Ovary (tissue), 9 donors: ENCODE results near the gene OR4Q2. TPM values are rescaled to one million over a fixed set of nuclear protein-coding genes. Genes with fewer than 3 reads are reported as not detected.

Experiments used
- DNase-seq, 5 donors: peaks; one replicate each; pipeline ENCODE4 v3.0.0-alpha.2; 2019 to 2020
- H3K27ac ChIP-seq, 2 donors: fragments of 200-600 bp; one replicate each; pipeline versions ENCODE4 v1.5.1 to v1.8.0; 2019 to 2022
- H3K27me3 ChIP-seq: fragments of 200-600 bp; one replicate; pipeline ENCODE4 v1.8.0; 2022
- H3K36me3 ChIP-seq: fragments of 200-600 bp; sonication (generic); one replicate; pipeline ENCODE4 v1.5.1; 2019
- H3K4me1 ChIP-seq: one replicate; pipeline ENCODE4 v1.8.1; 2013; ENCODE audit warnings: mild to moderate bottlenecking, moderate library complexity; ENCODE audit not compliant: insufficient read depth
- H3K4me3 ChIP-seq: fragments of 200-600 bp; sonication (generic); one replicate; pipeline ENCODE4 v1.5.1; 2017
- H3K9me3 ChIP-seq, 2 donors: fragments of 200-600 bp in 1 of 2; sonication (generic) in 1 of 2; one replicate each; pipeline versions ENCODE4 v1.5.1 to v1.8.1; 2013 to 2019; ENCODE audit warnings: mild to moderate bottlenecking in 1 of 2, moderate library complexity in 1 of 2
- CTCF ChIP-seq, 3 donors: fragments of 450-650 bp in 2 of 3; fragments of 200-600 bp in 1 of 3; IDR thresholded peaks; one replicate each; pipeline versions ENCODE4 v1.5.1 to v1.8.0; 2016 to 2022; ENCODE audit warnings: antibody characterized with exemption in 3 of 3, mild to moderate bottlenecking in 1 of 3
- EP300 ChIP-seq: sonication (generic); formaldehyde crosslinking; IDR thresholded peaks from one replicate; pipeline ENCODE4 v1.6.1; 2017; ENCODE audit warnings: antibody characterized with exemption
- POLR2A ChIP-seq: fragments of 450-650 bp; IDR thresholded peaks from one replicate; pipeline ENCODE4 v1.6.1; 2017; ENCODE audit warnings: antibody characterized with exemption, mild to moderate bottlenecking, moderate library complexity
- WGBS, 3 donors: extraction: QIAGEN DNeasy Blood & Tissue Kit in 1 of 3; methylation state at CpG; one replicate each; pipeline versions ENCODE4 v1.1.5 to v1.1.7; 2013 to 2017; 5-methylcytosine and 5-hydroxymethylcytosine counted together
- intact Hi-C, 4 donors: fragments of 100-400 bp; cut with DNase I; formaldehyde crosslinking; loops; one replicate each; pipeline versions ENCODE4 v1.11.0 to v1.15.1; 2022 to 2023
- polyA plus RNA-seq, 2 donors: library from polyadenylated mRNA; stranded (reverse); fragments of 200-250 nt in 1 of 2; fragments of 350-450 nt in 1 of 2; fragmentation: Illumina TruSeq in 1 of 2; extraction: RNeasy Lipid Tissue Mini Kit (QIAGEN cat#74804) in 1 of 2; gene quantifications; one replicate each; pipeline ENCODE4 v1.2.3, GENCODE V29; 2013 to 2014
- total RNA-seq, 7 donors: library from RNA; depleted of rRNA in 2 of 7; stranded (reverse); fragments of >200 nt in 2 of 7; fragmentation: NEBNext Ultra II Directional in 3 of 7; extraction: Animal tissue kit (Norgen Biotek cat#: 25700) in 3 of 7; gene quantifications; one replicate each; pipeline versions ENCODE4 v1.1.0 to v1.2.4, GENCODE V29; 2016 to 2023
- donor health status: DM: no; HTN: no; CAD: no; lungs with moderate emphysema.
- donor health status: DM: no; HTN: no; CAD: no.
- donor health status: Bipolar disorder and iron deficiency.
- donor health status: DM: yes; HTN: yes; CAD: no.
- donor health status: DM: no; HTN: no; CAD: no.
- donor health status: DM: yes; HTN: yes; CAD: no.

The OR4Q2 gene
- total and polyA plus RNA-seq, 9 donors: not detected

GRCh38 chr14:20002319-20002718 is 356 bp downstream of the OR4Q2 start:
- Histone ChIP-seq H3K27me3 (no peaks in the 10 kb centered on the region), H3K4me1 (no peaks in the 10 kb centered on the region), H3K4me3 (no peak overlapping the region), H3K36me3 (no peaks in the 10 kb centered on the region), H3K27ac (no peak overlapping the region), H3K9me3 (no peaks in the 10 kb centered on the region)
- intact Hi-C loops: no loop called here
- WGBS, 3 donors: 68 to 81% (median 74%) methylated on average over 7 of the region's 7 CpGs
- no peak for TF ChIP-seq CTCF (IDR thresholded peaks at IDR 0.05)
- no peak for TF ChIP-seq POLR2A
- no peak for TF ChIP-seq EP300
- no peak for DNase-seq

DNA sequence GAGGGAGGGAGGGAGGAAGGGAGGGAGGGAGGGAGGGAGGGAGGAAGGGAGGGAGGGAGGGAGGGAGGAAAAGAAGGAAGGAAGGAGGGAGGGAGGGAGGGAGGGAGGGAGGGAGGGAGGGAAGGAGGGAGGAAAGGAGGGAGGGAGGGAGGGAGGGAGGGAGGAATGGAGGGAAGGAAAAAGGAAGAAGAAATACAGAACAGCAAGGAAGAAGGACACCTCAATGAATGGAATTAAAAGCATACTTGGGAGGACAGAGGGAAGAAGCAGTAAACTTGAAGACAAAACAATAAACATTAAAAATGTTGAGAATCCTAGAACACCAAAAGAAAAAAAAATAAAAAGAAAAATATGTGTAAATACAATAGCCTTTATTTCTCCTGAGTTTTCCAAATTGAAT is 6.2 kb downstream of the OR4Q2 start:
- no peak overlapping the region for H3K4me3 ChIP-seq
- DNase-seq: no peak
- TF ChIP-seq POLR2A: no peak
- no peak for TF ChIP-seq EP300
- TF ChIP-seq CTCF (IDR thresholded peaks at IDR 0.05): no peak
- H3K27ac ChIP-seq: no peak overlapping the region
- intact Hi-C loops: no loop called here
- no peaks in the 10 kb centered on the region for H3K36me3 ChIP-seq
- H3K27me3 ChIP-seq: no peaks in the 10 kb centered on the region
- no peaks in the 10 kb centered on the region for H3K4me1 ChIP-seq
- H3K9me3 ChIP-seq: no peaks in the 10 kb centered on the region

DNA sequence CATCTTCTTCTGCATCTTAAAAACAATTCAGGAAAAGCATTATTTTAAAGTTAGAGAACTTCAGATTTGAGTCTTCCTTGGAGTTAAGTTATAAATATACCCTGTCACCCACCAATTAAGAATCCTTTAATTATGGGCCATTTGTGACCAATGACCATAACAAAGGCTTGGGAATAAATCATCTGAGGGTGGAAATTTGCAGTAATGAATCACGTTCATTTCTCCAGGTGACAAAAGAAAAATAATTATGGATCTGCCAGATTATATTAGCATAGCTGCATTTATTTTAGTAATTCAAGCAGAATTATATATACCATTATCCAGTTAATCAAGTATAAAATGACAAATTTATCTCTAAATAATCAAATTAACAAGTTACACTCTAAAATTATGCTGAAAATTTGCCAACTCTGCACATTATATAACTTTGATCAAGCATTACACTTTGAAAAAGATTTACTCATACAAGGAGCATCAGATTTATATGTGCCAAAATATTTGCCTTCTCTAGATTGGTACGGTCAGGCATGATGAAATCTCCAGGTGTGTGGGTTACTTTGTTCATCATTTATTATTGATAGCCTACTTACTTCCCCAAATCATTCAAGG is 17.4 kb downstream of the OR4Q2 start, which contains the start of gene OR4K14:
OR4K14 (minus strand) TSS at position 51 of the 609 bp plus-strand sequence. CDS start 4,114 bp downstream, outside the sequence.
- no peak for DNase-seq
- H3K4me3 ChIP-seq: no peak within 1 kb of the TSS
- H3K9me3 ChIP-seq: no peaks in the 10 kb centered on the region
- no peaks in the 10 kb centered on the region for H3K4me1 ChIP-seq
- no peaks in the 10 kb centered on the region for H3K27me3 ChIP-seq
- H3K27ac ChIP-seq: no peak within 1 kb of the TSS
- intact Hi-C loops: no loop called here
- 52 to 58% (median 56%) methylated on average over 2 of the region's 2 CpGs for WGBS, 3 donors
- TF ChIP-seq POLR2A: no peak
- H3K36me3 ChIP-seq: no peaks in the 10 kb centered on the region

DNA sequence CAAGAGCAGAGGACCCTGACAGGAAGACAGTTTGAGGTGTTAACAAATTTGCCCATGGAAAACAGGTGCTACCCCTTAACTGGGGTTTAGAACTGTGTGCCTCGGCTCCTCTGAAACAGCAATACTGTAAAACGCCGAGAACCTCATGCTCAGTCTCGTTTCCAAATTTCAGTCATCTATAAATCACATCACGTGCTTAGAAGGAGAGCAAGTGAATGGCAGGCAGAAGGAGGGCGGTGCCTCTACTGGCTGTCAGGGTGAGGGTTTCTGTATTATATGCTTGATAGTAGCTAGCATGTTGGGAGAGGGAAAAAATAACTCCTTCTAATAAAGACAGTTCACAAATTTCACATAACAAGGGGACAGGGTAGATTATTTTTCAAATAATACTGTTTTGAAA is 29.1 kb downstream of the OR4Q2 start:
- Histone ChIP-seq H3K36me3 (no peaks in the 10 kb centered on the region), H3K27ac (no peak overlapping the region), H3K4me3 (no peak overlapping the region), H3K9me3 (no peaks in the 10 kb centered on the region), H3K4me1 (no peaks in the 10 kb centered on the region), H3K27me3 (no peaks in the 10 kb centered on the region)
- TF ChIP-seq CTCF (IDR thresholded peaks at IDR 0.05): no peak
- intact Hi-C loops: no loop called here
- 70 to 76% (median 72%) methylated on average over 6 of the region's 6 CpGs for WGBS, 3 donors
- no peak for DNase-seq

DNA sequence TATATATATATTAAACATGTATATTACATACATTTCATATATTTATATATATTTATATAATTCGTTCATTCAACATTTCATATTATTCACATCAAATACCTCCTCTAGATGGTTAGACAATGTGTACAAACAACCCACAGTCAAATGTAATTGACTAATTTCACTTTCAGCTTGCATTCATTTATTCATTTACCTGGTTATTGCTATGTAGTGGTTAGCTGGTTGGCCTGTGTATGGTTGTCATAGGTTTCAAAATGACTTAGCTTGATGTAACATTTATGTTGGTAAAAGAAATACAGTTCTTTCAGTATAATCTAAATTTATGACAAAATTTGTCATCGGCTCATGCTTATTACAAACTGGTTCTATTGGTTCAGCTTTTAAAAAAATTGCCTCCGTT is 33.5 kb downstream of the OR4Q2 start:
- no peak for TF ChIP-seq EP300
- no peak for TF ChIP-seq POLR2A
- no peak for TF ChIP-seq CTCF (IDR thresholded peaks at IDR 0.05)
- H3K36me3 ChIP-seq: no peaks in the 10 kb centered on the region
- WGBS, 3 donors: 61 to 74% (median 62%) methylated on average over 3 of the region's 3 CpGs
- DNase-seq: no peak
- H3K27ac ChIP-seq: no peak overlapping the region
- H3K9me3 ChIP-seq: no peaks in the 10 kb centered on the region
- no peaks in the 10 kb centered on the region for H3K27me3 ChIP-seq
- no peak overlapping the region for H3K4me3 ChIP-seq
- no peaks in the 10 kb centered on the region for H3K4me1 ChIP-seq
- intact Hi-C loops: no loop called here
